HepG2 (cell line): Measurements from ENCODE around the gene ARHGAP45. TPM values are rescaled to one million over a fixed set of nuclear protein-coding genes. Genes with fewer than 3 reads are reported as not detected.

Experiments
- FOXK1 ChIP-seq: sonication (generic); formaldehyde crosslinking; IDR thresholded peaks from 2 replicates; pipeline ENCODE4 v1.4.0; 2020; ENCODE audit warnings: low read depth, missing genetic modification reagents, borderline replicate concordance
- HNF1A ChIP-seq, 2 experiments: sonication (generic) in 1 of 2; formaldehyde crosslinking in 1 of 2; IDR thresholded peaks; 2 replicates each; pipeline versions ENCODE4 v1.4.0 to v1.6.1; 2016 to 2020; ENCODE audit warnings: borderline replicate concordance in 1 of 2, low read depth in 1 of 2, mild to moderate bottlenecking in 1 of 2, missing genetic modification reagents in 1 of 2
- IRF2 ChIP-seq: IDR thresholded peaks from 2 replicates; pipeline ENCODE4 v1.6.1; 2018; ENCODE audit warnings: missing genetic modification reagents, missing compliant biosample characterization
- MTERF4 ChIP-seq: sonication (generic); formaldehyde crosslinking; IDR thresholded peaks from 2 replicates; pipeline ENCODE4 v1.8.0; 2023; ENCODE audit warnings: mild to moderate bottlenecking, missing genetic modification reagents
- NKX3-1 ChIP-seq: sonication (generic); formaldehyde crosslinking; IDR thresholded peaks from 2 replicates; pipeline ENCODE4 v1.5.0; 2020; ENCODE audit warnings: missing genetic modification reagents
- PRPF4 ChIP-seq: fragments of 200-400 bp; formaldehyde crosslinking; IDR thresholded peaks from 2 replicates; pipeline ENCODE4 v1.6.1; 2016; ENCODE audit warnings: low read length, low read depth; ENCODE audit not compliant: poor library complexity, severe bottlenecking
- ZBTB43 ChIP-seq: sonication (generic); formaldehyde crosslinking; conservative IDR thresholded peaks from 2 replicates; pipeline ENCODE4 v1.4.0; 2020; ENCODE audit warnings: missing genetic modification reagents
- ZNF136 ChIP-seq: sonication (generic); formaldehyde crosslinking; IDR thresholded peaks from 2 replicates; pipeline ENCODE4 v1.8.1; 2022; ENCODE audit warnings: low read depth, mild to moderate bottlenecking, moderate library complexity, missing genetic modification reagents
- ZNF138 ChIP-seq: sonication (generic); formaldehyde crosslinking; IDR thresholded peaks from 2 replicates; pipeline ENCODE4 v1.5.0; 2020; ENCODE audit warnings: mild to moderate bottlenecking, low read depth, missing genetic modification reagents
- ZNF274 ChIP-seq: sonication (generic); formaldehyde crosslinking; IDR thresholded peaks from 2 replicates; pipeline ENCODE4 v1.5.1; 2020; ENCODE audit warnings: mild to moderate bottlenecking, missing genetic modification reagents
- ZNF280B ChIP-seq: sonication (generic); formaldehyde crosslinking; IDR thresholded peaks from 2 replicates; pipeline ENCODE4 v1.5.0; 2020; ENCODE audit warnings: missing genetic modification reagents, mild to moderate bottlenecking, borderline replicate concordance
- ZNF3 ChIP-seq: IDR thresholded peaks from 2 replicates; pipeline ENCODE4 v1.7.0; 2017; ENCODE audit warnings: inconsistent platforms
- ZNF510 ChIP-seq: sonication (generic); formaldehyde crosslinking; IDR thresholded peaks from 2 replicates; pipeline ENCODE4 v1.4.0; 2020; ENCODE audit warnings: low read depth, mild to moderate bottlenecking, missing genetic modification reagents
- ZNF580 ChIP-seq: IDR thresholded peaks from 2 replicates; pipeline ENCODE4 v1.6.1; 2016; ENCODE audit warnings: low read depth, borderline replicate concordance
- ZNF614 ChIP-seq: IDR thresholded peaks from 2 replicates; pipeline ENCODE4 v1.6.1; 2018; ENCODE audit warnings: missing biosample characterization, missing genetic modification reagents, inconsistent platforms, borderline replicate concordance
- ZNF616 ChIP-seq: sonication (generic); formaldehyde crosslinking; IDR thresholded peaks from 2 replicates; pipeline ENCODE4 v1.5.0; 2020; ENCODE audit warnings: low read depth, mild to moderate bottlenecking, missing genetic modification reagents
- ZNF678 ChIP-seq: sonication (generic); formaldehyde crosslinking; IDR thresholded peaks from 2 replicates; pipeline ENCODE4 v1.4.0; 2020; ENCODE audit warnings: mild to moderate bottlenecking, missing genetic modification reagents
- ZNF703 ChIP-seq: sonication (generic); formaldehyde crosslinking; IDR thresholded peaks from 2 replicates; pipeline ENCODE4 v1.5.1; 2020; ENCODE audit warnings: missing genetic modification reagents, mild to moderate bottlenecking, moderate library complexity, borderline replicate concordance
- ZNF790 ChIP-seq: sonication (generic); formaldehyde crosslinking; IDR thresholded peaks from 2 replicates; pipeline ENCODE4 v1.8.0; 2022; ENCODE audit warnings: missing genetic modification reagents, mild to moderate bottlenecking, borderline replicate concordance
- polyA plus RNA-seq, 8 experiments: library from polyadenylated mRNA; depleted of rRNA in 3 of 8; stranded (reverse) in 7 of 8; unstranded in 1 of 8; fragments of >200 nt; fragmentation: Illumina TruSeq in 4 of 8; extraction: Trizol in 4 of 8; gene quantifications; 2 replicates each; pipeline versions ENCODE4 v1.2.1 to v1.2.3, GENCODE V29; 2011 to 2016; ENCODE audit warnings: low read depth in 4 of 8, missing spikeins in 1 of 8, mixed read lengths in 1 of 8; ENCODE audit not compliant: insufficient read depth in 1 of 8
- total RNA-seq, 5 experiments: library from RNA; depleted of rRNA; stranded (reverse); fragments of >200 nt; fragmentation: Illumina TruSeq; extraction: Trizol; gene quantifications; 2 replicates each; pipeline ENCODE4 v1.2.3, GENCODE V29; 2016; ENCODE audit warnings: low read depth in 1 of 5

Gene ARHGAP45
- total and polyA plus RNA-seq, 2 of the 13 experiments (the other 11 are each of a cell fraction or from before 2014, with no cell fraction given): 0.84 to 32.0 TPM

- 0 out of 2 replicates have a peak, but pooled peaks have one; percentile 48 for TF ChIP-seq ZBTB43 (CRISPR knock-in tag)
- peak; percentile 57 for TF ChIP-seq ZNF274 (CRISPR knock-in tag)
- TF ChIP-seq PRPF4: no peak
- TF ChIP-seq ZNF616 (CRISPR knock-in tag): peak; percentile 87; the same call in 1 of the 2 replicates
- TF ChIP-seq MTERF4 (CRISPR knock-in tag): peak; percentile 97
- 0 out of 2 replicates have a peak, but pooled peaks have one; percentile 32 for TF ChIP-seq ZNF136
- 0 out of 2 replicates have a peak, but pooled peaks have one; percentile 51 for TF ChIP-seq NKX3-1 (CRISPR knock-in tag)
- TF ChIP-seq ZNF3 (CRISPR knock-in tag): 0 out of 2 replicates have a peak, but pooled peaks have one; percentile 28
- peak; percentile 57; the same call in 1 of the 2 replicates for TF ChIP-seq ZNF678 (CRISPR knock-in tag)
- TF ChIP-seq IRF2 (CRISPR knock-in tag): 0 out of 2 replicates have a peak, but pooled peaks have one; percentile 47
- peak; percentile 30; the same call in 1 of the 2 replicates for TF ChIP-seq FOXK1 (CRISPR knock-in tag)
- TF ChIP-seq HNF1A (IDR thresholded peaks at IDR 0.05; ENCODE audit: low read depth): no peak
- peak; percentile 32; the same call in 1 of the 2 replicates for TF ChIP-seq HNF1A (CRISPR knock-in tag; IDR thresholded peaks at IDR 0.05; ENCODE audit: borderline replicate concordance)
- TF ChIP-seq ZNF510: 0 out of 2 replicates have a peak, but pooled peaks have one; percentile 59
- TF ChIP-seq ZNF280B (CRISPR knock-in tag): peak; percentile 98; the same call in 1 of the 2 replicates
- TF ChIP-seq ZNF703 (CRISPR knock-in tag): no peak
- TF ChIP-seq ZNF580 (CRISPR knock-in tag): peak; percentile 70; the same call in 1 of the 2 replicates
- peak; percentile 92 for TF ChIP-seq ZNF790 (CRISPR knock-in tag)
- TF ChIP-seq ZNF138 (CRISPR knock-in tag): 0 out of 2 replicates have a peak, but pooled peaks have one; percentile 45
- TF ChIP-seq ZNF614 (CRISPR knock-in tag): peak; percentile 44; the same call in 1 of the 2 replicates
Measured at GRCh38 chr19:1050989-1051788, 15.8 kb upstream of the ARHGAP45 start (continued).
